Right atrium auricular region (tissue), 2 donors: ENCODE data around the gene DAAM2. TPM values are rescaled to one million over a fixed set of nuclear protein-coding genes. Genes with fewer than 3 reads are reported as not detected.

Experiments
- DNase-seq: peaks from one replicate; pipeline ENCODE4 v3.0.0-alpha.2; 2019; ENCODE audit warnings: low spot score
- H3K27ac ChIP-seq, 2 donors: fragments of 200-600 bp; sonication (generic); 1 replicate in 1 of 2; 2 replicates in 1 of 2; pipeline ENCODE4 v1.5.1; 2016 to 2019
- H3K27me3 ChIP-seq, 2 donors: fragments of 200-600 bp; sonication (generic); one replicate each; pipeline versions ENCODE4 v1.5.1 to v1.6.0; 2017 to 2019
- H3K36me3 ChIP-seq: fragments of 200-600 bp; sonication (generic); one replicate; pipeline ENCODE4 v1.5.1; 2016
- H3K4me1 ChIP-seq, 2 donors: fragments of 200-600 bp; sonication (generic); one replicate each; pipeline versions ENCODE4 v1.5.1 to v1.6.0; 2017 to 2019
- H3K4me3 ChIP-seq, 2 donors: fragments of 200-600 bp; sonication (generic); 1 replicate in 1 of 2; 2 replicates in 1 of 2; pipeline ENCODE4 v1.5.1; 2017 to 2019; ENCODE audit warnings: mild to moderate bottlenecking in 1 of 2, moderate library complexity in 1 of 2
- H3K9me3 ChIP-seq, 2 donors: fragments of 200-600 bp; sonication (generic); one replicate each; pipeline ENCODE4 v1.5.1; 2019
- CTCF ChIP-seq, 2 donors: fragments of 200-600 bp; sonication (generic); IDR thresholded peaks; one replicate each; pipeline ENCODE4 v1.5.1; 2019; ENCODE audit warnings: antibody characterized with exemption in 2 of 2
- total RNA-seq, 2 donors: library from RNA; depleted of rRNA; stranded (reverse); fragments of >200 nt; gene quantifications; one replicate each; pipeline ENCODE4 v1.1.0, GENCODE V29; 2016

DAAM2 gene
- total RNA-seq, 2 donors from 2014 or later = 8.3 to 9.7 TPM

GRCh38 chr6:39755231-39755630, 36.9 kb upstream of the DAAM2 start:
- H3K4me1 ChIP-seq = peaks cover 0 to 20% of the 10 kb centered on the region in 2 donors
- TF ChIP-seq CTCF (IDR thresholded peaks at IDR 0.05) = no peak
- H3K27ac ChIP-seq = no peak overlapping the region
- H3K36me3 ChIP-seq = no peaks in the 10 kb centered on the region
- no peak for DNase-seq
- no peaks in the 10 kb centered on the region for H3K9me3 ChIP-seq
- no peak overlapping the region for H3K4me3 ChIP-seq
- H3K27me3 ChIP-seq = no peaks in the 10 kb centered on the region

- no peak for TF ChIP-seq CTCF (IDR thresholded peaks at IDR 0.05)
- H3K9me3 ChIP-seq = no peaks in the 10 kb centered on the region
- no peaks in the 10 kb centered on the region for H3K27me3 ChIP-seq
- peaks cover 0 to 27% of the 10 kb centered on the region in 2 donors for H3K4me1 ChIP-seq
- no peak overlapping the region for H3K27ac ChIP-seq
- no peak overlapping the region for H3K4me3 ChIP-seq
- H3K36me3 ChIP-seq = no peaks in the 10 kb centered on the region
- DNase-seq = no peak
Measured at GRCh38 chr6:39756582-39756981, 35.6 kb upstream of the DAAM2 start.

- no peak for DNase-seq
- H3K4me3 ChIP-seq = no peak overlapping the region
- no peak overlapping the region for H3K27ac ChIP-seq
- TF ChIP-seq CTCF (IDR thresholded peaks at IDR 0.05) = no peak
- H3K4me1 ChIP-seq = peaks cover 0 to 15% of the 10 kb centered on the region in 2 donors
- H3K27me3 ChIP-seq = no peaks in the 10 kb centered on the region
- H3K9me3 ChIP-seq = no peaks in the 10 kb centered on the region
- H3K36me3 ChIP-seq = no peaks in the 10 kb centered on the region
Measured at GRCh38 chr6:39758905-39759605, 33.1 kb upstream of the DAAM2 start.

GRCh38 chr6:39760226-39760952, 31.8 kb upstream of the DAAM2 start:
- Histone ChIP-seq H3K4me3 (no peak overlapping the region), H3K36me3 (no peaks in the 10 kb centered on the region), H3K27me3 (no peaks in the 10 kb centered on the region), H3K27ac (no peak overlapping the region), H3K4me1 (peaks cover 0 to 9% of the 10 kb centered on the region in 2 donors), H3K9me3 (no peaks in the 10 kb centered on the region)
- no peak for TF ChIP-seq CTCF (IDR thresholded peaks at IDR 0.05)
- no peak for DNase-seq

GRCh38 chr6:39765508-39766065, 26.6 kb upstream of the DAAM2 start:
- Histone ChIP-seq H3K27me3 (no peaks in the 10 kb centered on the region), H3K9me3 (no peaks in the 10 kb centered on the region), H3K36me3 (no peaks in the 10 kb centered on the region), H3K27ac (no peak overlapping the region), H3K4me1 (peaks cover 0 to 3% of the 10 kb centered on the region in 2 donors), H3K4me3 (no peak overlapping the region)
- DNase-seq = no peak
- TF ChIP-seq CTCF (IDR thresholded peaks at IDR 0.05) = no peak
